K562 treated with DMSO at 1 percent for 12 hours (cell line): ENCODE results near the gene NDUFA3. TPM values are rescaled to one million over a fixed set of nuclear protein-coding genes. Genes with fewer than 3 reads are reported as not detected.

Experiments
- total RNA-seq: library from RNA; unstranded; fragments of 300-600 nt; gene quantifications from 2 replicates; pipeline ENCODE4 v1.2.3, GENCODE V29; 2022; ENCODE audit not compliant: insufficient read depth

Gene NDUFA3
- total RNA-seq: 99.7 and 108 TPM in 2 replicates

DNA sequence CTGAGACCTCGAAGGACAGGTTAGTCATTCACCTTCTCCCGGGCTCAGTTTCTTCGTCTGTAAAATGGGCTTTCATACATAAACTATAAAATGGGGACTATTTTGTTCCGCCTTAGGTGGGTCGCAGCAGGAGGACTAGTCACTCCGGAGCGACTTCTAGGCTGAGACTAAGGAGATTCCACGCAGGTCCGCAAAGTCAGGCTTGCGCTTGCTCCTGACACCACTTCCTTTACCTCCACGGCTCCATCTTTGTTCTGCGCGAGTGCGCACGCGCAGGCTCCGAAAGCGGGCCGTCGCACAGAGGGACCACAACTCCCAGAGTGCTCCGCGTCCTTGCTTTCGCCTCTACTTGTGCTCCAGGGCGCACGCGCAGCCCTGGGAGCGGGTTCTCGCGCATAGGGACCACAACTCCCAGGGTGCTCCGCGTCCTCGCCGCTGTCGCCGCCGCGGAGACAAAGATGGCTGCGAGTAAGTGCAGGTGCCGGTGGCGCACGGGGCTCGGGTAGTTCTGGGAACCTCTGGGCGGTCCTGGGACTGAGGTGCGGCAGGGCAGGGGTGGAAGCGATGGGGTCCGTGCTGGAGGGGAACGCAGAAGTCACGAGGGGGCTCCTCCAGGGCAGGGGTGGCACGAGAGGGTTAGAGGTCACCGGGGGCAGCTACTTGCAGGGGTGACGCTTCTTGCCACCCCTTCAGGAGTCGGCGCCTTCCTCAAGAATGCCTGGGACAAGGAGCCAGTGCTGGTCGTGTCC, at the start of gene NDUFA3:
Gene NDUFA3, plus strand, starts transcription at position 435 of the 749 bp plus-strand sequence. Its CDS starts 24 bp downstream, at position 459.

GRCh38 chr19:54063350-54064116, 39.1 kb upstream of the NDUFA3 start, which contains the start of gene VSTM1:
Gene VSTM1 (minus strand): TSS chr19:54063897. CDS start chr19:54063777, 120 bp downstream.

DNA sequence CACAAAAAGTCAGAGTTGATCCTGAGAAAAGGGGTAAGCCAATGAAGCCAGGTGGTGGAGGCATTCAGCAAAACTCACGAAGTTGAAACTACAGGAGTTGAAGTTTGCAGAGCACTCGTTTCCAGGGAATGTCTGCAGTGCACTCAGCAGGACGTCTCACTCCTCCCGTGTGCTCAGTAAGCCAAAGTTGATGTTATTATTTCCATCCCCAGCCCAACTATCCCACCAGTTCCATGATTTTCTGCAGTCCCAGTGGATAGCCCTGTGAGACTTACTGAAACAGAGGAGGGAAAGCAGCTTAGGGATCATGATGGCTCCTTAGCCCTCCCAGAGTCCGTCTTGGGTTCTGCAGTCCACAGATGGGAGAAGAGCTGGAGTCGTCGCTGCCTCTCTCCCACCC, 21.6 kb upstream of the NDUFA3 start, which contains the start of gene TARM1:
Gene TARM1, minus strand, starts transcription at position 334 of the 400 bp plus-strand sequence. Its CDS starts 25 bp downstream, at position 309.

GRCh38 chr19:54100561-54100960, 2.1 kb upstream of the NDUFA3 start, which contains the start of gene OSCAR:
Gene OSCAR (minus strand): TSS chr19:54100803. CDS start chr19:54100792, 11 bp downstream.

GRCh38 chr19:54115109-54116063, 12.7 kb downstream of the NDUFA3 start, which contains the start of the genes PRPF31 and TFPT:
Gene PRPF31 (plus strand): TSS chr19:54115754. CDS start chr19:54118279, 2,525 bp downstream.
Gene TFPT (minus strand): TSS chr19:54115657. CDS start chr19:54115269, 388 bp downstream.

DNA sequence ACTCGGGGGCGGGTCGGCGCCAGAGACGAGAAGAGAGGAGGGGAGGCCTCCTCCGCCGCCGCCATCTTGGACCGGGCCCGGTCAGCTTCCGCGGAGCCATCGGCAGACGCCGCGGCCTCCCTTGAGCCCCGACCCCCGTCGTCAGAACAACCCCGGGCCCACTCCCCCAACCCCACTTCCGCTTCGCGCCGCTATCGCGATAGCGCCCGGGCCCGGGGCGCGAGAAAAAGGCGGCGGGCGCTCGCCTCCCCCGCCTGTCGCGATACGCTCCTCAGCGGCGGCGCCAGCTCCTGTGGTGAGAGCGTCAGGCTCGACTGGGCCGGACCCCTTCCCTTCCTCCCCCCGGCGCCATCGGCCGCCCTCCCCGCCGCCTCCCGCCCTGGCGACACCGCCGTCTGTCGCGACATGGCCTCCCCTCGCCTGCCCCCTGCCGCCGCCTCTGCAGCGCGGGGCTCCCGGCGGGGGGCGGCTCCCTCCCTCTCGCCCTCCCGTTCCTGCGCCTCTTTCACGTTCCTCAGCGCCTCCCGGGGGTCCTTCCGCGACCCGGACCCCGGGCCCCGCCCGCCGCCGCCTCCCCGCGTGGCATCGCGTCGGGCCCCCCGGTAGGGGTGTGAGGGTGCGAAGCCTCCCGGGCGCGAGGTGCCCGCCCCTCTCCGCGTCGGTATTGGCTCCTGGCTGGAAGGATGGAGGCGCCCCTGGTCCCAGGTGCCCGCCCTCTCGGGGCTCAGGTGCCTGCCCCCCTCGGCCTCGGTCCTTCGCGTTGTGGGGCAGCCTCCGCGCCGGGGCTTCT, 35.2 kb downstream of the NDUFA3 start, which contains the start of gene CNOT3:
Gene CNOT3, plus strand, starts transcription at position 64 of the 790 bp plus-strand sequence. CDS start 5,217 bp downstream, outside the sequence.

Other genes with a start within 250 kb of the NDUFA3 start
- 16.5 and 32.0 TPM in 2 replicates for gene MYADM, start 235.0 kb upstream of the NDUFA3 start, total RNA-seq
- gene PRKCG, start 220.7 kb upstream of the NDUFA3 start, total RNA-seq: not detected in 2 replicates
- gene CACNG7, start 193.6 kb upstream of the NDUFA3 start, total RNA-seq: not detected in 2 replicates
- not detected in 2 replicates for gene CACNG8, start 139.9 kb upstream of the NDUFA3 start, total RNA-seq
- not detected in 2 replicates for gene CACNG6, start 111.2 kb upstream of the NDUFA3 start, total RNA-seq
- not detected in 2 replicates for gene VSTM1, start 39.0 kb upstream of the NDUFA3 start, total RNA-seq
- not detected in 2 replicates for gene TARM1, start 21.5 kb upstream of the NDUFA3 start, total RNA-seq
- 0.81 and 2.3 TPM in 2 replicates for gene OSCAR, start 2.1 kb upstream of the NDUFA3 start, total RNA-seq
- gene TFPT, start 12.8 kb downstream of the NDUFA3 start, total RNA-seq: 6.7 and 10.4 TPM in 2 replicates
- 63.2 and 71.2 TPM in 2 replicates for gene PRPF31, start 12.9 kb downstream of the NDUFA3 start, total RNA-seq
- gene CNOT3, start 34.9 kb downstream of the NDUFA3 start, total RNA-seq: 34.4 and 66.8 TPM in 2 replicates
- 5.8 and 6.1 TPM in 2 replicates for gene LENG1, start 56.9 kb downstream of the NDUFA3 start, total RNA-seq
- 7.6 TPM in 1 of 2 replicates, not detected in the other for gene TMC4, start 70.3 kb downstream of the NDUFA3 start, total RNA-seq
- 154 and 235 TPM in 2 replicates for gene MBOAT7, start 86.7 kb downstream of the NDUFA3 start, total RNA-seq
- gene TSEN34, start 88.5 kb downstream of the NDUFA3 start, total RNA-seq: 64.9 and 72.2 TPM in 2 replicates
- gene RPS9, start 98.0 kb downstream of the NDUFA3 start, total RNA-seq: 5,624 and 9,005 TPM in 2 replicates
- gene LILRB3, start 120.2 kb downstream of the NDUFA3 start, total RNA-seq: not detected in 2 replicates
- gene LILRA6, start 139.9 kb downstream of the NDUFA3 start, total RNA-seq: not detected in 2 replicates
- not detected in 2 replicates for gene LILRB5, start 154.4 kb downstream of the NDUFA3 start, total RNA-seq
- not detected in 2 replicates for gene LILRB2, start 178.3 kb downstream of the NDUFA3 start, total RNA-seq
- 0.86 TPM in 1 of 2 replicates, not detected in the other for gene LILRA5, start 210.3 kb downstream of the NDUFA3 start, total RNA-seq
- gene LILRA4, start 236.3 kb downstream of the NDUFA3 start, total RNA-seq: not detected in 2 replicates